OCI-M2 (cell line): Measurements from ENCODE around the gene APOA1.

Experiments used
- DNase-seq: peaks from one replicate; lab custom pipeline; 2025; ENCODE audit not compliant: unreplicated experiment; lab: John Stamatoyannopoulos, UW

The APOA1 gene

GRCh38 chr11:116859175-116859574, 21.8 kb upstream of the APOA1 start:
- no peak for DNase-seq

- DNase-seq = no peak
These were observed 20.5 kb upstream of the APOA1 start for GRCh38 chr11:116857936-116858335.

- DNase-seq = no peak
These were observed 19.9 kb upstream of the APOA1 start for GRCh38 chr11:116857316-116857715.

- no peak for DNase-seq
These were observed 19.0 kb upstream of the APOA1 start for GRCh38 chr11:116856423-116856822.

- DNase-seq = no peak
These were observed 18.0 kb upstream of the APOA1 start for GRCh38 chr11:116855413-116855812.

GRCh38 chr11:116853461-116854073, 16.1 kb upstream of the APOA1 start:
- no peak for DNase-seq

GRCh38 chr11:116852261-116853031, 15.0 kb upstream of the APOA1 start:
- no peak for DNase-seq

GRCh38 chr11:116851626-116852025, 14.2 kb upstream of the APOA1 start:
- no peak for DNase-seq

- DNase-seq = no peak
These were observed 12.1 kb upstream of the APOA1 start for GRCh38 chr11:116849486-116849885.

GRCh38 chr11:116849060-116849459, 11.6 kb upstream of the APOA1 start:
- DNase-seq = no peak

- DNase-seq = no peak
These were observed 10.2 kb upstream of the APOA1 start for GRCh38 chr11:116847612-116848011.

- no peak for DNase-seq
These were observed 7.3 kb upstream of the APOA1 start for GRCh38 chr11:116844722-116845121.

- no peak for DNase-seq
These were observed 6.2 kb upstream of the APOA1 start for GRCh38 chr11:116843661-116844060.

GRCh38 chr11:116842909-116843308, 5.5 kb upstream of the APOA1 start:
- no peak for DNase-seq

GRCh38 chr11:116842117-116842516, 4.7 kb upstream of the APOA1 start:
- DNase-seq = no peak

- DNase-seq = no peak
These were observed 3.4 kb upstream of the APOA1 start for GRCh38 chr11:116840746-116841296.

GRCh38 chr11:116840224-116840745, 2.9 kb upstream of the APOA1 start:
- DNase-seq = no peak

- DNase-seq = no peak
These were observed 1.1 kb upstream of the APOA1 start for GRCh38 chr11:116838321-116839084.

GRCh38 chr11:116836632-116836991, 810 bp downstream of the APOA1 start:
- DNase-seq = no peak

GRCh38 chr11:116835791-116836631, 1.4 kb downstream of the APOA1 start:
- no peak for DNase-seq
